Stimulated activated CD8-positive, alpha-beta memory T cell treated with anti-CD3 and anti-CD28 coated beads, Interleukin-7, amount 100 ng/mL, for 1 hour (primary cell): ENCODE measurements around the gene RNF41.
"Not testable (repeated sequence)": the region's sequence is repeated elsewhere in the genome, so short reads cannot be mapped to it uniquely, and the experiment has no call there.

Experiments
- DNase-seq, 2 donors: peaks; one replicate each; pipeline ENCODE4 v3.0.0-alpha.2; 2020; ENCODE audit warnings: low read depth in 2 of 2

The RNF41 gene

DNA sequence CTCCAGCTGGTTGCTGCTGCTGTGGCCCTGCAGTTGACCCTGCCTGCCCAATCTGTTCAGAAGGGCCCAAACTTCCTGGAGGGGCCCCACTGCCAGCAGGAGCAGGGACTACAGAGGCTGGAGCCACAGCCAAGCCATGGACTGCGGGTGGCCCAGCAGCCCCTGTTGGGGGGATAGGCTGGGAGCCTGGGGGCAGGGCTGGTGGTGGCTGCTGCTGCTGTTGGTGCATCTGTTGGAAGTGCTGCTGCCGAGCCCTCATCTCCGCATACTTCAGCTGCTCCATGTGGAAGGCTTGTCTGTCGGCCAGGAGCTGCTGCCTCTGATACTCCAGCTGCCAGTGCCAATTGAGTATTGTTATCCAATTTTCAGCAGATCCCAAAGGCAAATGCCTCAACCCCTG is 56.4 kb downstream of the RNF41 start:
- no peak for DNase-seq

GRCh38 chr12:56164345-56164729 is 57.4 kb downstream of the RNF41 start:
- DNase-seq, result no peak

- DNase-seq, result no peak
These were observed 58.0 kb downstream of the RNF41 start for GRCh38 chr12:56163533-56164344.

GRCh38 chr12:56162468-56163290 is 59.0 kb downstream of the RNF41 start:
- no peak for DNase-seq

- no peak for DNase-seq
These were observed 59.9 kb downstream of the RNF41 start for GRCh38 chr12:56161690-56162351.

DNA sequence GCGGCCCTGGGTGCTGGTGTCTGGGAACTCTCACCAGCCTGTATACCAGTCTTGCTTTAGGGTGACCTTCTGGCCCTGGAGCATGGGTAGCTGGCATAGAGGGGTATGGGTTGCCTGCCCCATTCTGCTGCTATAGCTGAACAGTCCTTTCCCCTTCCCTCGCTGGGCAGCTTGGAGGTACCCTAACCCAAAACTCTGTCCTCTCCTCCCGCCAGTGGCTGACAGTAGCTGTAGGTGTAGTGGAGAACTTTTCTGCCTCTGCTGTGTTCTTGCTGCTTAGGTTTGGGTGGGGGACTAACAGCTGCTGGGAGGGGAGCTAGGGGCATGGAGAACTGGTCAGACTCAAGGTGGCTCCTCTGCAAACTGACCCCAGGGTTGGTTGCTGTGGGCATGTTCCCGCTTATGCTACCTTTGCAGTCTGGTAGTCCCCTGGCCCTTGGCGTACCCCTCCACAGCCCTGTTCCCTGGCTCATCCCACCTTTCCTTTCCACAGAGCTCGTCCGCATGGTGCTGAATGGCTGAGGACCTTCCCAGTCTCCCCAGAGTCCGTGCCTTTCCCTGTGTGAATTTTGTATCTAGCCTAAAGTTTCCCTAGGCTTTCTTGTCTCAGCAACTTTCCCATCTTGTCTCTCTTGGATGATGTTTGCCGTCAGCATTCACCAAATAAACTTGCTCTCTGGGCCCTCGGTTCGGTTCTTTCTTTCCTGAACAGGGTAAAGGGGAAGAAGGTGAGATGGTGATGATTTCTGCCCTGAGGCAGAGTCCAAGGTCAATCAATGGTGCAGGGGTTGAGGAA is 60.6 kb downstream of the RNF41 start:
- no peak for DNase-seq

GRCh38 chr12:56160193-56160763 is 61.4 kb downstream of the RNF41 start:
- no peak for DNase-seq

DNA sequence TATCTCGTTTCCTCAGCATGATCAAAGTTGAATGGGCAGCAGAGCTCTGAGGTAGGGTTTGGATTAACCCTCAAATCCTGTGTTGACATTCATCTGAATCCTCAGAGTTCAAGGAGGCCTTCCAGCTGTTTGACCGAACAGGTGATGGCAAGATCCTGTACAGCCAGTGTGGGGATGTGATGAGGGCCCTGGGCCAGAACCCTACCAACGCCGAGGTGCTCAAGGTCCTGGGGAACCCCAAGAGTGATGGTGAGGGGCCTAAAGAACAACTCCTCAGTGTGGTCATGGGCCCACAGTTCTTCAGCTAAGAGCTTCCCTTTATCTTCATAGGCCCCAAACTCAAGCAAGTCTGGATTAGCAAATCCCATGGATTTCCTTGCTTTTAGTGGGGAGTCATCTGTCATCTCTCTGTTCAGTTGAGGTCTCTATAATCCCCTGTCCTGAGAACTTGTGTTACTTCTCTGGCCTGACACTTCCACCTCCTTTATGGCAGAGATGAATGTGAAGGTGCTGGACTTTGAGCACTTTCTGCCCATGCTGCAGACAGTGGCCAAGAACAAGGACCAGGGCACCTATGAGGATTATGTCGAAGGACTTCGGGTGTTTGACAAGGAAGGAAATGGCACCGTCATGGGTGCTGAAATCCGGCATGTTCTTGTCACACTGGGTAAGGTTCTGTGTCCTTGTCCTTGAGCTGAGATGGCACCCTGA is 62.1 kb downstream of the RNF41 start:
- no peak for DNase-seq

GRCh38 chr12:56158926-56159461 is 62.7 kb downstream of the RNF41 start:
- DNase-seq, result no peak

GRCh38 chr12:56158029-56158925 is 63.4 kb downstream of the RNF41 start, which contains the start of gene MYL6:
TSS of gene MYL6 (plus strand) at chr12:56158359. CDS start at chr12:56158402, 43 bp downstream.
- peak; percentile 72 to 79 for DNase-seq

DNA sequence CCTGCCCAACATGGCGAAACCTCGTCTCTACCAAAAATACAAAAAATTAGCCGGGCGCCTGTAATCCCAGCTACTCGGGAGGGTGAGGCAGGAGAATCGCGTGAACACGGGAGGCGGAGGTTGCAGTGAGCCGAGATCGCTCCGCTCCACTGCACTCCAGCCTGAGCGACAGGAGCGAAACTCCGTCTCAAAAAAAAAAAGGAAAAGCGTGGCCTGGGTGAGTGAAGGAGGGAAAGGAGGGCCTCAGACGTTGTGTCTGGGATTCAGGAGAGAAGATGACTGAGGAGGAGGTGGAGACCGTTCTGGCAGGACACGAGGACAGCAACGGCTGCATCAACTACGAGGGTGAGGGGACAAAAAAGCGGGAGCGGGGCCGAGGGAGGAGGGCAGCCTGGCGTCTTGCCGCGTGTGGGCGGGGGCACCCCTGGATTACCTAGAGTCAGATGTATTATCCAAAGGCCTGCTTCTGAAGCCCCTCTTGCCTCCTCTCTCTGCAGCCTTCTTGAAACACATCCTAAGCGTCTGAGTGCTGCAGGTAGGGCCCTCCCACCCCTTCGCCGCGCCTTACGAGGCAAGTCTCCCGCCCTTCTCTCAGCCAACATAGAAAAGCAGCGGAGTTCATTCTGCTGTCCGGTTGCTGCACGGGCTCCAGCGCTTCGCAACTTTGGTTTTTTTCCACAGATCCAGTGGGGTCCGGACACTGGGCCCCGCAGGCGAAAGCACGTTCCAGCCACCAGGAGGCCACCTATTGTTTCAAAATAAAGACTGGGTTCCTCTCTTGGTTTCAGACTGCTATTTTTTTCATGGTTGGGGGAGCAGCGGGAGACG is 64.3 kb downstream of the RNF41 start:
- peak in 1 of 2 donors; percentile 25 for DNase-seq

DNA sequence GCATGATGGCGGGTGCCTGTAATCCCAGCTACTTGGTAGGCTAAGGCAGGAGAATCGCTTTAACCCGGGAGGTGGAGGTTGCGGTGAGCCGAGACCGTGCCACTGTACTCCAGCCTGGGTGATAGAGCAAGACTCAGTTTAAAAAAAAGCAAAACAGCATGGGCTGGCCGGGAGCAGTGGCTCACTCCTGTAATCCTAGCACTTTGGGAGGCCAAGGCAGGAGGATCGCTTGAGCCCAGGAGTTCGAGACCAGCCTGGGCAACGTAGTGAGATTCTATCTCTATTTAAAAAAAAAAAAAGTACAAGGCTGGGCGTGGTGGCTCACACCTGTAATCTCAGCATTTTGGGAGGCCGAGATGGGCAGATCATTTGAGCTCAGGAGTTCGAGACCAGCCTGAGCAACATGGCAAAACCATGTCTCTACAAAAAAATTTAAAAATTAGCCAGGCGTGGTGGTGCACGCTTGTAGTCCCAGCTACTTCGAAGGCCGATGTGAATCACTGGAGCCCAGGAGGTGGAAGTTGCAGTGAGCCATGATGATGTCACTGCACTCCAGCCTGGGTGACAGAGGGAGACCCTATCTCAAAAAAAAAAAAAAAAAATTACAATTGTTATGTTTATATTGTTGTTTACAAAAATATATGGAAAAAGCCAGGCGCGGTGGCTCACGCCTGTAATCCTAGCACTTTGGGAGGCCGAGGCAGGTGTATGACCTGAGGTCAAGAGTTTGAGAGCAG is 65.1 kb downstream of the RNF41 start:
- not testable (repeated sequence) for DNase-seq

DNA sequence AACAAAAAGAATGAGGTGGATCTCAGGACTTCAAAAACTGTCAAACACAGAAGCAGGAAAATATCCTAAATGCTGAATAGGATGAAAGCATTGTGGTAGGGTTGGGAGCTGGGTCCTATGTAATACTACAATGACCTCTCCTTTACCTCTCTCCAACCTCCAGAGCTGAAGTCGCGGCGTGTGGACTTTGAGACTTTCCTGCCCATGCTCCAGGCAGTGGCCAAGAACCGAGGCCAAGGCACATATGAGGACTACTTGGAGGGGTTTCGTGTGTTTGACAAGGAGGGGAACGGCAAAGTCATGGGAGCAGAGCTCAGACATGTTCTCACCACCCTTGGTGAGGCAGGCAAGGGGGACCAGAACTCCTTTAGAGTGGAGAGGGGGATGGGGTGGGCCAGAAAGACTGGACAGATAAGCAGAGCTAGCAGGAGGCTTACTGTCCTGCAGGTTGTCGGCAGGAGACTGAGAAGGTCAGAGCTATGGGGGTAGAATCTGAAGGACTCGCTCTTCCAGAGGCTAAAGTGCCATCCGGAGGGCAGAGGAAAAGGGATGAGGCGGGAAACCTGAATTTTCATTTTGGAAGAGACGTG is 66.4 kb downstream of the RNF41 start:
- no peak for DNase-seq

DNA sequence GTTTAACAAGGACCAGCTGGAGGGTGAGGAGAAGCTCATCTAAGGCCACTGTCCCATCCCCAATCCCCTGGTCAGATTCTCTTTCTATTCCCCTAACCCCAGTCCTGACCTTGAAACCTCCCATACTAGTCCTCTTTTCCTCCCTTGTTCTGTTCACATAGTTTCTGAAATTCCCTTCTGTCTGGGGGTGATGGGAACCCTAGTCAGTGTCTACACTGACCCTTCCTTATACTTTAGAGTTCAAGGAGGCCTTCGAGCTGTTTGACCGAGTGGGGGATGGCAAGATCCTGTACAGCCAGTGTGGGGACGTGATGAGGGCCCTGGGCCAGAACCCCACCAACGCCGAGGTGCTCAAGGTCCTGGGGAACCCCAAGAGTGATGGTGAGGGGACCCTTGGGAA is 66.9 kb downstream of the RNF41 start:
- no peak for DNase-seq

DNA sequence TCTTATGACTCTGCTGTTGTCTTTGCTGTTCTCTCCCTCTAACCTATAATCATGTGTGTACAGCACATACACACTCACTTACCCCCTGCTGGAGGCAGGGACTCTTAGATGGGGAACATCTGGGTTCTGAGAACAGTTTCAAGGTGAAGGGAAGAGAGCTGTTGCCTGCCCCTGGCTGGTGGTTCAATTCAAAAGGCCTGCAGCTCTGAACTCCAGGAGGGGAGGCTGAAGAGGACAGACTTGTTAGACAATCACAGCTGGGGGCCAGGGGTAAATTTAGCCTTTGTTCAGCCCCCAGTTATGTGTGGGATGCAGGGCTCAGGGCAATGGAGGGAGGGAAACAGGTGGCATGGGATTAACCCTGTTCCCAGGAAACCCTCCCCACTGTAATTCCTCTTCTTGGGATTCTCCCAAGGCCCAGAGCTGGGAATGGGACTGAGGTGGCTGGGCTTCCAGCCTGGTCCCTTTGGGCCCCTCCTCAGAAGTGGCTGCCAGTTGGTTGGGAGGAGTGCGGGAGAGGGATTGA is 67.4 kb downstream of the RNF41 start:
- no peak for DNase-seq

GRCh38 chr12:56153678-56154065 is 68.0 kb downstream of the RNF41 start:
- DNase-seq, result no peak
